ENCODE measurements around the gene ABCB10.
A peak's percentile ranks its signal among the peaks of the same experiment; 100 is the strongest.
"Not testable (repeated sequence)": the region's sequence is repeated elsewhere in the genome, so short reads cannot be mapped to it uniquely, and the experiment has no call there.

The ABCB10 gene

GRCh38 chr1:229531326-229531725 is 27.2 kb downstream of the ABCB10 start:
- DNase-seq, result no peak

- no peak for DNase-seq
These were observed 28.9 kb downstream of the ABCB10 start for GRCh38 chr1:229529639-229530038.

DNA sequence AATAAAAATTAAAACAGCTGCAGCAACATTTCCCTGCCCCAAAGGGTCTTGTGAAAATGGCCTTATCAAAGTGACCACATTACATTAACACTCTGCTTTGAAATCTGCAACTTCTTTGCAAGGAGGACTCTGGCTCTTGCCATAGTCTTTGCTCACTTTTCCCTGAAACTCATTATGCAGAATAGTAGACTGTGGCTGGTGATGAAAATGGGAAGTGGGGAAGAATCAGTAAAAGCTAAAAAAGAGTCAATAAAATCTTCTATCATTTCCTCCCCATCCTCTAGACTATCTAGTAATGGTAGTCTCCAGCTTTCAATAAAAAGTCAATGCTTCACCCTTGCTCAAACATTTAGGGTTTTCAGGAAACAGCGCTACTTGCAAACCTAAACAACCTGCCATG is 31.8 kb downstream of the ABCB10 start:
- DNase-seq, result no peak

GRCh38 chr1:229523052-229523451 is 35.5 kb downstream of the ABCB10 start:
- DNase-seq, result no peak

DNA sequence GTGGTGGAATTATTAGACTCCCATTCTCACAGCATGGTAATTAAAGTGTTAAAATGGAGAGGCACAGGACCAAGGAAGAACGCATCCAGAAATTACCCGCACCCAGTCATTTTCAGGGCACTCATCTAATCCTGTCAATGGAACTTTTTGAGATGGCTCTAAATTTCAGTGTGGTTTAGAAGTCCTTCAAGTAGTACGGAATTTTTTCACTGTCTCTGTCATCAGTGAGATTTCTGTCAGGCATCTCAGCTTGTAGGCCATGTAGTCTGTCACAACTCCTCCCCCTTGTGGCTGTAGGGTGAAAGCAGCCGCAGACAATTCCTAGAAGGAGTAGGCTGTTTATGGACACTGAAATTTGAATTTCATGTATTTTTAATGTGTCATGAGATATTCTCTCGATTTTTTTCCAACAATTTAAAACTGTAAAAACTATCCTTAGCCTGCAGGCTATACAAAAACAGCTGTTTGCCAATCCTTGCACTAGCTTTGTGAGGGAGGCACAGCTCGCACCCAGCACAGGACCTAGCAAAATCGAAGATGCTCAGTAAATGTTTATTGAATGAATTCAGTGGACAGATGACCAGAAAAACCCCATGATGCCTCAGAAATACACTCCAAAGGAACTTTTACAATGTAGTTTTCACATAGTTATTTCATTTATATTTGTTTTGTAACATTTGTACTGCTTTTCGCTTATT is 43.8 kb downstream of the ABCB10 start:
- DNase-seq, result peak; percentile 90

DNA sequence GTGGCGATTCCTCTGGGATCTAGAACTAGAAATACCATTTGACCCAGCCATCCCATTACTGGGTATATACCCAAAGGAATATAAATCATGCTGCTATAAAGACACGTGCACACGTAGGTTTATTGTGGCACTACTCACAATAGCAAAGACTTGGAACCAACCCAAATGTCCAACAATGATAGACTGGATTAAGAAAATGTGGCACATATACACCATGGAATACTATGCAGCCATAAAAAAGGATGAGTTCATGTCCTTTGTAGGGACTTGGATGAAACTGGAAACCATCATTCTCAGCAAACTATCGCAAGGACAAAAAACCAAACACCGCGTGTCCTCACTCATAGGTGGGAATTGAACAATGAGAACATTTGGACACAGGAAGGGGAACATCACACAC is 46.9 kb downstream of the ABCB10 start:
- not testable (repeated sequence) for DNase-seq

DNA sequence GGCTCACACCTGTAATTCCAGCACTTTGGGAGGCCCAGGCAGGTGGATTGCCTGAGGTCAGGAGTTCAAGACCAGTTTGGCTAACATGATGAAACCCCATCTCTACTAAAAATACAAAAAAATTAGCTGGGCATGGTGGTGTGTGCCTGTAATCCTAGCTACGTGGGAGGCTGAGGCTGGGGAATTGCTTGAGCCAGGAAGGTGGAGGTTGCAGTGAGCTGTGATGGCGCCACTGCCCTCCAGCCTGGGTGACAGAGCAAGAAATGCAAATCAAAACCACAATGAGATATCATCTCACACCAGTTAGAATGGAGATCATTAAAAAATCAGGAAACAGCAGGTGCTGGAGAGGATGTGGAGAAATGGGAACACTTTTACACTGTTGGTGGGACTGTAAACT is 47.3 kb downstream of the ABCB10 start:
- not testable (repeated sequence) for DNase-seq

DNA sequence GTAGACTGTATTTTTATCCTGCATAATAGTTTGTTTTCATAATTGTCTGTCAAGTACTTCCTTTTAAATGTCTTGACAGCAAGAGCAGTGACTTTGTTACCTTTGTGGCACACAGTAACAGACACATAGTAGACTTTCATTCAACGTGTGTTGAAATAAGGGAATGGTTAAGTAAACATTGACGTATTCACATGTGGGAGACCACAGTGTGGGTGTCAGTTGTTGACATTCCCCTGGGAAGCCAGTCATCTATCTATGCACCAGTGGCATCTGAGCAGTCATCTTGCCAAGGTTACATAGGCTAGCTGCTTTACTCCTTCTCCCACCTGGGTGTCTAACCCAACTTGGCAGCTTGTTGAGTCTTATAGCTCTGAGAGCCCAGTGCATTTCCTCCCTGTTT is 48.9 kb downstream of the ABCB10 start:
- no peak for DNase-seq

DNA sequence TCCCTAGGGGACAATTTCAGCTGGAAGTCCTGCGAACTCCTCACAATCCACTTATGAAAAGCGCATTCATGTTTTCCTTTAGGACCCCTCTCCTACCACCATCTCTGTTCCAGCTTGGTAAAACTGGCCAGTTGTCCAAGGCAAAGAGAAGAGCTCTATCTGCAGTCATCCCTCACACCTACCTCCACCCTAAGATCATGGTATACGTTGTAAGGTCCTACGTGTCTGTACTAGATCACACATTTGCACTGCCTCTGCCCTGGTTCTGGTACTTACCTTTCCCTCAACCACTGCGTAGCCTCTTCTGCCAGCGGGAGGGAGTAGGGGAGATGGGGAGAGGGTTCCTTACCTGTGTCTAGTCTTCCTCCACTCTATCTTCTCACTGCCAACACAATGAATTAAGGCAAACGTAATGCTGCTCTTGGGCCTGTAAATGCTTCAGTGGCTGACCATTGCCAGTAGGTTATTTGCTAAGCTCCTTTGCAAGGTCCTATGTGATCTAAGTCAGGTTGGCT is 49.6 kb downstream of the ABCB10 start:
- no peak for DNase-seq

- DNase-seq, result peak; percentile 99
These were observed 50.3 kb downstream of the ABCB10 start, which contains the start of gene NUP133 for GRCh38 chr1:229507951-229508822. TSS of gene NUP133 (minus strand) at chr1:229508341. CDS start at chr1:229508249, 92 bp downstream.

DNA sequence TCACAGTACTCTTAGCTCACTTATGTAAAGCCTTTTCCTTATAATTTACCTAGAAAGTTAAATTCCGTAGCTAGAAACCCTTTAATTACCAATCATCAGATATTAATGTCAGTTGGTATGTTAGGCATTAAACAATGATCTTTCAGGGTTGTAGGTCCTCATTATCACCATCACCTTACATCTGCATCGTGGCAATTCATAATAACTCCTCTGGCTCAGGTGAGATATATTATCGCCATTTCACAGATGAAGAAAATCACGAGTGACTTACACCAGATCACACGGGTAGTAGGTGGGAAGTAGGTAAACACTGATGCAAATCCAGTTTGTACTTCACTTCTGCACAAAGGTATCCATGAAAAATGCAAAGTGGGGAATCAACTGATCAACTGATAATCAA is 51.0 kb downstream of the ABCB10 start:
- DNase-seq, result no peak

- DNase-seq, result no peak
These were observed 51.9 kb downstream of the ABCB10 start for GRCh38 chr1:229506633-229507032.

DNA sequence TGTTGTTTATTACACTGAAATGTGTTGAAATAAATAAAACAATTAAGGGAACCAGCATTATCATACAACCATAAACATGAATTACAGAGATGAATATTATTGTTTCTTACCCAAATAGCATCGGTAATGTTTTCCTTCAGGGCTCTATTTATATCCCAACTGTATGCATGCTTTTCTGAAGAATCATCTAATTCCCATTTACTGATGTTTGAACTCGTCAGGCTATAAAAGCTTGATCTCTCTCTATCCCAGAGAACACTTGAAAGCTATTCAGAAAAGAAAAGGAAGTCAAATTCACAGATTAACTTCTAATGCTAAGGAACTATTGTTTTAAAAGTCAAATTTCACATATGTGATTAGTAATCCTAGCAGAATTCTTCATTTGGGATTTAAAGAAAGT is 62.7 kb downstream of the ABCB10 start:
- DNase-seq, result no peak

- DNase-seq, result no peak
These were observed 71.3 kb downstream of the ABCB10 start for GRCh38 chr1:229487181-229487580.

DNA sequence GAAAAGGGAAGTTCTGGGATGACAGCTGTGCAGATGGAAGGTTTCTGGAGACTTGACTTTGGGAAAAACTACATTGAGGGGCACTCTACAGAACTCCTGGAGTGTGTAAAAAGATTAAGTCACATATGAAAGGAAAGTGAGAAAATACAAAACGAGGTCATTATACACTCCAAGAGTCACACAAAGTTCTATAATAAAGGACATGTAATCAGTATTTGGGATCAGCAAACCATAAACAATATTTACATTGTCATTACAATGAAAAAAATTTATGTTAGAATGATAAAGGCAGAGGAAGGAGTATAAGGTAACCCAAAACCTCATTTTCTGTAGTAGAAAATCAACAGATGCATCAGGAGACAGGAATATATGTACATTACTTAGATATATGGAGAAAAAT is 73.2 kb downstream of the ABCB10 start:
- DNase-seq, result no peak

DNA sequence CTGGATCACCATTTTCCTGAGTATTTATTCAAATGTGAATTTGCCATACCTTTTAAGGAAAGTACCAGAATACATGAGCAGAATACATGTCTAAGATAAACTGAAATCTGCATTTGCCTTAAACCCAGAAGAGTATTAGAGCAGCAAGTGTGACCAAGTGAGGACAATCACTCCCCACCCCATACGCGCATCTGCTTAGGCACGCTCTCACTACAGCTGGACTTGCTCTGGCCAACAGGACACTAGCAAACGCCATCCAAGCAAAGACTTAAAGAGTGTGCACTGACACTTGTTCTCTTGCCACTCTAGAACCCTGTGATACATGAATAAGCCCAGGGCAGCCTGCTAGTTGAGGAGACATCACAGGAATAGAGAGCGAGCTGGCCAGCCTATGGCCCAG is 76.0 kb downstream of the ABCB10 start:
- no peak for DNase-seq

- no peak for DNase-seq
These were observed 78.0 kb downstream of the ABCB10 start for GRCh38 chr1:229480495-229480894.

DNA sequence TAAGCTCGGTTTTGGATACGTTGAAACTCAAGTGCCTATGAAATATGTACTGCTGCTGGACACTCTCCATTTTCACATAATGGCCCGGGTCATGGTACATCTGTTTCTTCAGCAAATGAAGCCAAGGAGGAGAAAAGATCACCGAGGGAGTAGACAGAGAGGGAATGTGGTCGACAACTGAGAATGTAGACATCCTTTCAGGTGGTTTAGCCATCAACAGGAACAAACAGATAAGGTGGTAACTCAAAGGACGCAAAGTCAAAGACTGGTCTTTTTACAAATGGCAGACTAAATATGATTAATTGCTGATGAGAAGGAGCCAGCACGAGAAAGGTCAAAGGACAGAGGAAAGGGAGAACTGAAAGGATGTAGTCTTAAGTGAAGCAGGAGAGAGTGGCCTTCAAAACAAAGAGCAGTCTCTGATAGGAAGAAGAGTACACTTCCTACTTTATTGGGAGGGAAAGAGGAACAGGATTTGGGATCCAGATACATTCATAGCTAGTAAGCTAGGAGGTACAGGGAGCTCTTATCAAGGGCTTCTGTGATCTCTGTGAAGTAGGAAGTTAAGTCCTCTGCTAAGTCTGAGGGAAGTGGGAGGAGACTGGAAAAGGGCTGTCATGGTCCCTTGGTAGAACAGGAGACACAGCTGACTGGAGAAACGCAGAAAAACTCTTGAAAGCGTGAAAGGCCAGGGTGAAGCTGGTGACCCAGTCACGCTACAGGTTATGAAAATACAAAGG is 78.7 kb downstream of the ABCB10 start:
- DNase-seq, result peak; percentile 16

DNA sequence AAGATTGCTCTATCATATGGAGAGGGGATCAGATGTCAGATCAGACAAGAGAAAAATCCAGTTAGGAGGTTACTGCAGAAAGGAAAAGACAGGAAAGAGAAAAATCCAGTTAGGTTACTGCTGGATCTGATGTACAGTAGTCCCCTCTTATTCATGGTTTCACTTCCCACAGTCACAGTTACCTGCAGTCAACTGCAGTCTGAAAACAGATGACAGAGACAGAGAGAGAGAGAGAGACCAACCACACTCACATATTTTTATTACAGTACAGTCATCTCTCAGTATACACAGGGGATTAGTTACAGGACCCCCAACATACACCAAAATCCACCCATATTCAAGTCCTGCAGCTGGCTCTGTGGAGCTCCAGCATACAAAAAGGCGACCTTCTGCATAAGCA is 79.7 kb downstream of the ABCB10 start:
- DNase-seq, result no peak

DNA sequence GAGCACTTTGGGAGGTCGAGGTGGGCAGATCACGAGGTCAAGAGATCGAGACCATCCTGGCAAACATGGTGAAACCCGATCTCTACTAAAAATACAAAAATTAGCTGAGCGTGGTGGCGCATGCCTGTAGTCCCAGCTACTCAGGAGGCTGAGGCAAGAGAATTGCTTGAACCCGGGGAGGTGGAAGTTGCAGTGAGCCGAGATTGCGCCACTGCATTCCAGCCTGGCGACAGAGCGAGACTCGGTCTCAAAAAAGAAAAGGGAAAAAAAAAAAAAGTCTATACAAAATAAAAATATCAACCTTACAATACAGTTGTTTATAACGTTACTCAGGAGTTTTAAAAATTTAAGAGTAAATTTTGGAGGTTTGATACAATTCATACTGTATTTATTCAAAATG is 82.6 kb downstream of the ABCB10 start:
- DNase-seq, result not testable (repeated sequence)

DNA sequence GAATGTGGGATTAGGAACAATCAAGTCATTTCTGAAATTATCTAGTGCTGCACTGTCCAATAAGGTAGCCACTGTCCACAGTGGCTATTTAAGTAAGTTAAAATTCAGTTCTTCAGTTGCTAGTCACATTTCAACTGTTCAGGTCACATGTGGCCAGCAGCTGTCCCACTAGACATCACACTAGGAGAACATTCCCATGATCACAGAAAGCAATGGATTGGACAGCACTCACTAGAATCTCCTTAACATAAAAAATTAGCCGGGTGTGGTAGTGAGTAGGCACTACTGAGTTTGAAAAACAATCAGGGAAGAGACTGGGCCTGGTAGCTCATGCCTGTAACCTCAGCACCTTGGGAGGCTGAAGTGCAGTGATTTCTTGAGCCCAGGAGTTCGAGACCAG is 84.0 kb downstream of the ABCB10 start:
- DNase-seq, result no peak

DNA sequence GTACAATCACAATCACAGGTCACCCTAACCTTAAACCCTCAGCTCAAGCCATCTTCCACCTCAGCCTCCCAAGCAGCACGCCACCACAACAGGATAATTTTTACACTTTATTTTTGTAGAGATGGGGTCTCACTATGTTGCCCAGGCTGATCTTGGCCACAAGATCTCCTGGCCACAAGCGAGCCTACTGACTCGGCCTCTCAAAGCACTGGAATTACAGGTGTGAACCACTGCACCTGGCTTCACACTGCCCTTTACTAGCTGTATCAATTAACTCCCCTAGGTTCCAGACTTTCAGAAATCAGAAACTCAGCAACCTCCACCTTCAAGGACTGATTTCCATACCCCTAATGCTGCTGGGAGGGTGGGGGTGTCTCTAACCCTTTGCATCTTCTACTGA is 87.3 kb downstream of the ABCB10 start:
- DNase-seq, result no peak

DNA sequence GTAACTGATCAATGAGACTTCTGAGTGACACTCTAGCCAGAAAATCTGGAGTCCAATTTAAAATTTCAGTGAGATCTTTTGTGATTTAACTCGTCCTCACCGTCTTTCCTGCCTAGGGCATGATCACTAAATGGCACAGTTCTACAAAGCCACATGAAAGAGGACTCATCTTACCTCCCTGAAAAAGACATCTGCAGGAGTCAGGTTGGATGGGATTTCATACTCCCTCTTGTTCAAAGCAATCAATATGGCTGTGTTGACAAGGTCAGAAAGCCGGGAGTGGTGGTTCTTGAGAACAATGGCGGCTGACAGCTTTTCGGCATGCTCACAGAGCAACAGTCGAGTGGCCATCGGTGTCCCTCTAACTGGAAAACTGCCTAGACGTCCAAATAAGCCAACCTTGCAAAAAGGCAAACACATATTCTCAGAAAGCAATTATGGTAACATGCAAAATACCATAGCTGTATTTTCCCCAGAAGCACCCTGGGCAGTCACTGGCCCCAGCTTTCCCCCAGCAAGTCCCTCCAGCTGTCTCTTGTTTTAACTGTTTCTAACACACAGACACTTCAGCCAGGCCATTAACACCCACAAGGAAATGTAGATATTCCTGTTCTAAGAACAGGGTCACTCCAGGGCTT is 88.0 kb downstream of the ABCB10 start:
- DNase-seq, result no peak
